HepG2 (cell line): Measurements from ENCODE around the gene COG4. TPM values are rescaled to one million over a fixed set of nuclear protein-coding genes. Genes with fewer than 3 reads are reported as not detected.

Source experiments
- ATAC-seq: fragments of 200-7000 bp; cut with Tn5 transposase; 3 replicates; pipeline ENCODE4 v1.9.1; 2020; ENCODE audit warnings: mild to moderate bottlenecking, moderate library complexity
- BruUV-seq: library from RNA; stranded (reverse); fragments of 400-500 nt; replicated peaks from 2 replicates; lab custom pipeline; 2021; lab: Mats Ljungman, UMichigan
- CTCF ChIA-PET: fragments of 300-600 bp; formaldehyde crosslinking; extraction: SDS; loops from one replicate; lab custom pipeline; 2021; ENCODE audit warnings: low total read pairs, inconsistent platforms, low intra/inter-chr PET ratio; lab: Yijun Ruan, JAX
- POLR2A ChIA-PET: fragments of 350-600 bp; sonication (Branson Sonifier 250); formaldehyde crosslinking; loops from one replicate; lab custom pipeline; 2020; ENCODE audit warnings: antibody characterized with exemption, inconsistent platforms; lab: Yijun Ruan, JAX
- DNase-seq: peaks from one replicate; pipeline ENCODE4 v3.0.0-alpha.2; 2015; ENCODE audit warnings: low spot score
- FAIRE-seq: peaks from 3 replicates; lab custom pipeline; 2011; peaks lifted over from hg19 to GRCh38; lab: Jason Lieb, UNC
- H2AFZ ChIP-seq: one replicate; pipeline ENCODE4 v1.6.1; 2011; ENCODE audit warnings: low read length, inconsistent platforms
- H3K27ac ChIP-seq: fragments of 300-600 bp; 3 replicates; pipeline ENCODE4 v1.8.0; 2011; ENCODE audit warnings: mixed run types, mild to moderate bottlenecking, mixed read lengths, low read length, inconsistent platforms; ENCODE audit not compliant: insufficient read depth; ENCODE audit errors: extremely low read length
- H3K27me3 ChIP-seq, 2 experiments: fragments of 200-600 bp in 1 of 2; 2 replicates in 1 of 2; 3 replicates in 1 of 2; pipeline versions ENCODE4 v1.6.0 to v1.8.0; 2011; ENCODE audit warnings: low read length in 2 of 2, mild to moderate bottlenecking in 2 of 2, moderate library complexity in 2 of 2, inconsistent platforms in 1 of 2; ENCODE audit not compliant: insufficient read depth in 2 of 2, control insufficient read depth in 1 of 2
- H3K36me3 ChIP-seq, 2 experiments: fragments of 200-600 bp in 1 of 2; replicated peaks in 1 of 2; 2 replicates in 1 of 2; 3 replicates in 1 of 2; pipeline versions ENCODE4 v1.5.1 to v1.8.0; 2011; ENCODE audit warnings: low read length in 2 of 2, inconsistent platforms in 1 of 2; ENCODE audit not compliant: insufficient read depth in 2 of 2, control insufficient read depth in 1 of 2
- H3K4me1 ChIP-seq: 2 replicates; pipeline ENCODE4 v1.5.1; 2012; ENCODE audit warnings: low read length, inconsistent platforms; ENCODE audit not compliant: insufficient read depth
- H3K4me2 ChIP-seq: 2 replicates; pipeline ENCODE4 v1.6.0; 2011; ENCODE audit warnings: low read depth, low read length, inconsistent platforms
- H3K4me3 ChIP-seq, 3 experiments: fragments of 200-600 bp in 1 of 3; sonication (generic), shearing (Covaris generic) in 1 of 3; replicated peaks in 1 of 3; 2 replicates each; pipeline ENCODE4 v1.5.1; 2011 to 2016; ENCODE audit warnings: low read length in 3 of 3, inconsistent platforms in 2 of 3, low read depth in 2 of 3, mild to moderate bottlenecking in 2 of 3, control low read depth in 1 of 3, mixed read lengths in 1 of 3; ENCODE audit not compliant: insufficient read depth in 1 of 3
- H3K79me2 ChIP-seq: one replicate; pipeline ENCODE4 v1.6.1; 2011; ENCODE audit warnings: low read length, inconsistent platforms; ENCODE audit not compliant: insufficient read depth
- H3K9ac ChIP-seq: 2 replicates; pipeline ENCODE4 v1.6.0; 2011; ENCODE audit warnings: mild to moderate bottlenecking, low read depth, low read length, inconsistent platforms; ENCODE audit not compliant: insufficient read depth
- H3K9me3 ChIP-seq: 2 replicates; pipeline ENCODE4 v1.5.1; 2012; ENCODE audit warnings: mild to moderate bottlenecking, low read length
- H4K20me1 ChIP-seq: 2 replicates; pipeline ENCODE4 v1.6.0; 2011; ENCODE audit warnings: inconsistent platforms, mild to moderate bottlenecking, low read length, moderate library complexity; ENCODE audit not compliant: insufficient read depth
- GMEB1 ChIP-seq: sonication (generic); formaldehyde crosslinking; IDR thresholded peaks from 2 replicates; pipeline ENCODE4 v1.5.1; 2020; ENCODE audit warnings: missing genetic modification reagents, mild to moderate bottlenecking, borderline replicate concordance
- NCOA5 ChIP-seq: sonication (generic); formaldehyde crosslinking; IDR thresholded peaks from 2 replicates; pipeline ENCODE4 v1.4.0; 2020; ENCODE audit warnings: missing genetic modification reagents
- NCOR1 ChIP-seq: fragments of 200-600 bp; sonication (generic); IDR thresholded peaks from 2 replicates; pipeline ENCODE4 v1.7.0; 2017; ENCODE audit warnings: antibody characterized with exemption, low read length, borderline replicate concordance
- REL ChIP-seq: sonication (generic); formaldehyde crosslinking; conservative IDR thresholded peaks from 2 replicates; pipeline ENCODE4 v1.8.0; 2022; ENCODE audit warnings: mild to moderate bottlenecking, missing genetic modification reagents, moderate library complexity
- SRY ChIP-seq: sonication (generic); formaldehyde crosslinking; IDR thresholded peaks from 2 replicates; pipeline ENCODE4 v1.8.0; 2022; ENCODE audit warnings: mild to moderate bottlenecking, missing genetic modification reagents
- ZNF10 ChIP-seq: sonication (generic); formaldehyde crosslinking; IDR thresholded peaks from 2 replicates; pipeline ENCODE4 v1.4.0; 2020; ENCODE audit warnings: mild to moderate bottlenecking, low read depth, missing genetic modification reagents, borderline replicate concordance
- ZNF550 ChIP-seq: sonication (generic); formaldehyde crosslinking; IDR thresholded peaks from 2 replicates; pipeline ENCODE4 v1.4.0; 2020; ENCODE audit warnings: mild to moderate bottlenecking, missing genetic modification reagents, borderline replicate concordance
- ZNF747 ChIP-seq: sonication (generic); formaldehyde crosslinking; IDR thresholded peaks from 2 replicates; pipeline ENCODE4 v1.8.1; 2023; ENCODE audit warnings: missing genetic modification reagents, mild to moderate bottlenecking, borderline replicate concordance
- WGBS: methylation state at CpG from one replicate; pipeline ENCODE4 v1.1.6; 2017; ENCODE audit warnings: low lambda C conversion rate; 5-methylcytosine and 5-hydroxymethylcytosine counted together
- in situ Hi-C: cut with HindIII; loops from 2 replicates; pipeline ENCODE4 v1.10.0; 2017; ENCODE audit warnings: low pct_unique_long_range_greater_than_20kb; ENCODE audit not compliant: extremely low pct_ligation_motif_present
- intact Hi-C: fragments of 100-400 bp; cut with micrococcal nuclease; formaldehyde crosslinking; loops from one replicate; pipeline ENCODE4 v1.10.0; 2022; ENCODE audit not compliant: unreplicated experiment
- polyA plus RNA-seq, 8 experiments: library from polyadenylated mRNA; depleted of rRNA in 3 of 8; stranded (reverse) in 7 of 8; unstranded in 1 of 8; fragments of >200 nt; fragmentation: Illumina TruSeq in 4 of 8; extraction: Trizol in 4 of 8; gene quantifications; 2 replicates each; pipeline versions ENCODE4 v1.2.1 to v1.2.3, GENCODE V29; 2011 to 2016; ENCODE audit warnings: low read depth in 4 of 8, missing spikeins in 1 of 8, mixed read lengths in 1 of 8; ENCODE audit not compliant: insufficient read depth in 1 of 8
- total RNA-seq, 5 experiments: library from RNA; depleted of rRNA; stranded (reverse); fragments of >200 nt; fragmentation: Illumina TruSeq; extraction: Trizol; gene quantifications; 2 replicates each; pipeline ENCODE4 v1.2.3, GENCODE V29; 2016; ENCODE audit warnings: low read depth in 1 of 5
- TF ChIP-seq, protein P1 (sequence below): sonication (generic); formaldehyde crosslinking; IDR thresholded peaks from 2 replicates; pipeline ENCODE4 v1.5.1; 2020; ENCODE audit warnings: mild to moderate bottlenecking, missing genetic modification reagents, borderline replicate concordance
- TF ChIP-seq, protein P2 (sequence below): sonication (generic); formaldehyde crosslinking; IDR thresholded peaks from 2 replicates; pipeline ENCODE4 v1.4.0; 2020; ENCODE audit warnings: missing genetic modification reagents
- TF ChIP-seq, protein P3 (sequence below): sonication (generic); formaldehyde crosslinking; IDR thresholded peaks from 2 replicates; pipeline ENCODE4 v1.5.0; 2020; ENCODE audit warnings: mild to moderate bottlenecking, missing genetic modification reagents

The COG4 gene
- total and polyA plus RNA-seq, 2 of the 13 experiments (the other 11 are each of a cell fraction or from before 2014, with no cell fraction given): 51.1 to 73.8 TPM

- intact Hi-C loops (no loop called here), in situ Hi-C loops (no loop called here)
- BruUV-seq: no TSS peak
- H3K27ac ChIP-seq: no peak overlapping the region
- no peak overlapping the region for H3K4me3 ChIP-seq
- H4K20me1 ChIP-seq: no peaks in the 10 kb centered on the region
- 87% methylated on average over 5 of the region's 5 CpGs for WGBS
- H3K36me3 ChIP-seq: peaks cover 31 to 57% of the 10 kb centered on the region in 2 experiments
- POLR2A ChIA-PET: interaction anchor here (2.1 kb wide), 1 partner anchor 102 kb away, joined by 6 read pairs; no protein-coding TSS in a partner anchor
- H3K27me3 ChIP-seq: no peaks in the 10 kb centered on the region
- H3K9ac ChIP-seq: no peak overlapping the region
- no peak for ATAC-seq
- no peak overlapping the region for H2AFZ ChIP-seq
- no peaks in the 10 kb centered on the region for H3K9me3 ChIP-seq
- H3K4me1 ChIP-seq: peaks cover 12% of the 10 kb centered on the region
- FAIRE-seq: no peak
- DNase-seq: no peak
- no peaks in the 10 kb centered on the region for H3K79me2 ChIP-seq
- CTCF ChIA-PET: no interaction called here
- no peak overlapping the region for H3K4me2 ChIP-seq
- TF ChIP-seq, protein P1, sequence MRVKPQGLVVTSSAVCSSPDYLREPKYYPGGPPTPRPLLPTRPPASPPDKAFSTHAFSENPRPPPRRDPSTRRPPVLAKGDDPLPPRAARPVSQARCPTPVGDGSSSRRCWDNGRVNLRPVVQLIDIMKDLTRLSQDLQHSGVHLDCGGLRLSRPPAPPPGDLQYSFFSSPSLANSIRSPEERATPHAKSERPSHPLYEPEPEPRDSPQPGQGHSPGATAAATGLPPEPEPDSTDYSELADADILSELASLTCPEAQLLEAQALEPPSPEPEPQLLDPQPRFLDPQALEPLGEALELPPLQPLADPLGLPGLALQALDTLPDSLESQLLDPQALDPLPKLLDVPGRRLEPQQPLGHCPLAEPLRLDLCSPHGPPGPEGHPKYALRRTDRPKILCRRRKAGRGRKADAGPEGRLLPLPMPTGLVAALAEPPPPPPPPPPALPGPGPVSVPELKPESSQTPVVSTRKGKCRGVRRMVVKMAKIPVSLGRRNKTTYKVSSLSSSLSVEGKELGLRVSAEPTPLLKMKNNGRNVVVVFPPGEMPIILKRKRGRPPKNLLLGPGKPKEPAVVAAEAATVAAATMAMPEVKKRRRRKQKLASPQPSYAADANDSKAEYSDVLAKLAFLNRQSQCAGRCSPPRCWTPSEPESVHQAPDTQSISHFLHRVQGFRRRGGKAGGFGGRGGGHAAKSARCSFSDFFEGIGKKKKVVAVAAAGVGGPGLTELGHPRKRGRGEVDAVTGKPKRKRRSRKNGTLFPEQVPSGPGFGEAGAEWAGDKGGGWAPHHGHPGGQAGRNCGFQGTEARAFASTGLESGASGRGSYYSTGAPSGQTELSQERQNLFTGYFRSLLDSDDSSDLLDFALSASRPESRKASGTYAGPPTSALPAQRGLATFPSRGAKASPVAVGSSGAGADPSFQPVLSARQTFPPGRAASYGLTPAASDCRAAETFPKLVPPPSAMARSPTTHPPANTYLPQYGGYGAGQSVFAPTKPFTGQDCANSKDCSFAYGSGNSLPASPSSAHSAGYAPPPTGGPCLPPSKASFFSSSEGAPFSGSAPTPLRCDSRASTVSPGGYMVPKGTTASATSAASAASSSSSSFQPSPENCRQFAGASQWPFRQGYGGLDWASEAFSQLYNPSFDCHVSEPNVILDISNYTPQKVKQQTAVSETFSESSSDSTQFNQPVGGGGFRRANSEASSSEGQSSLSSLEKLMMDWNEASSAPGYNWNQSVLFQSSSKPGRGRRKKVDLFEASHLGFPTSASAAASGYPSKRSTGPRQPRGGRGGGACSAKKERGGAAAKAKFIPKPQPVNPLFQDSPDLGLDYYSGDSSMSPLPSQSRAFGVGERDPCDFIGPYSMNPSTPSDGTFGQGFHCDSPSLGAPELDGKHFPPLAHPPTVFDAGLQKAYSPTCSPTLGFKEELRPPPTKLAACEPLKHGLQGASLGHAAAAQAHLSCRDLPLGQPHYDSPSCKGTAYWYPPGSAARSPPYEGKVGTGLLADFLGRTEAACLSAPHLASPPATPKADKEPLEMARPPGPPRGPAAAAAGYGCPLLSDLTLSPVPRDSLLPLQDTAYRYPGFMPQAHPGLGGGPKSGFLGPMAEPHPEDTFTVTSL (CRISPR knock-in tag): no peak
- no peak for TF ChIP-seq ZNF550 (CRISPR knock-in tag)
- no peak for TF ChIP-seq REL (CRISPR knock-in tag)
- TF ChIP-seq GMEB1 (CRISPR knock-in tag): no peak
- TF ChIP-seq SRY (CRISPR knock-in tag): no peak
- TF ChIP-seq, protein P2, sequence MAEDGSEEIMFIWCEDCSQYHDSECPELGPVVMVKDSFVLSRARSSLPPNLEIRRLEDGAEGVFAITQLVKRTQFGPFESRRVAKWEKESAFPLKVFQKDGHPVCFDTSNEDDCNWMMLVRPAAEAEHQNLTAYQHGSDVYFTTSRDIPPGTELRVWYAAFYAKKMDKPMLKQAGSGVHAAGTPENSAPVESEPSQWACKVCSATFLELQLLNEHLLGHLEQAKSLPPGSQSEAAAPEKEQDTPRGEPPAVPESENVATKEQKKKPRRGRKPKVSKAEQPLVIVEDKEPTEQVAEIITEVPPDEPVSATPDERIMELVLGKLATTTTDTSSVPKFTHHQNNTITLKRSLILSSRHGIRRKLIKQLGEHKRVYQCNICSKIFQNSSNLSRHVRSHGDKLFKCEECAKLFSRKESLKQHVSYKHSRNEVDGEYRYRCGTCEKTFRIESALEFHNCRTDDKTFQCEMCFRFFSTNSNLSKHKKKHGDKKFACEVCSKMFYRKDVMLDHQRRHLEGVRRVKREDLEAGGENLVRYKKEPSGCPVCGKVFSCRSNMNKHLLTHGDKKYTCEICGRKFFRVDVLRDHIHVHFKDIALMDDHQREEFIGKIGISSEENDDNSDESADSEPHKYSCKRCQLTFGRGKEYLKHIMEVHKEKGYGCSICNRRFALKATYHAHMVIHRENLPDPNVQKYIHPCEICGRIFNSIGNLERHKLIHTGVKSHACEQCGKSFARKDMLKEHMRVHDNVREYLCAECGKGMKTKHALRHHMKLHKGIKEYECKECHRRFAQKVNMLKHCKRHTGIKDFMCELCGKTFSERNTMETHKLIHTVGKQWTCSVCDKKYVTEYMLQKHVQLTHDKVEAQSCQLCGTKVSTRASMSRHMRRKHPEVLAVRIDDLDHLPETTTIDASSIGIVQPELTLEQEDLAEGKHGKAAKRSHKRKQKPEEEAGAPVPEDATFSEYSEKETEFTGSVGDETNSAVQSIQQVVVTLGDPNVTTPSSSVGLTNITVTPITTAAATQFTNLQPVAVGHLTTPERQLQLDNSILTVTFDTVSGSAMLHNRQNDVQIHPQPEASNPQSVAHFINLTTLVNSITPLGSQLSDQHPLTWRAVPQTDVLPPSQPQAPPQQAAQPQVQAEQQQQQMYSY (CRISPR knock-in tag): no peak
- no peak for TF ChIP-seq ZNF10
- TF ChIP-seq NCOR1: no peak
- TF ChIP-seq NCOA5 (CRISPR knock-in tag): no peak
- TF ChIP-seq ZNF747 (CRISPR knock-in tag): no peak
- TF ChIP-seq, protein P3, sequence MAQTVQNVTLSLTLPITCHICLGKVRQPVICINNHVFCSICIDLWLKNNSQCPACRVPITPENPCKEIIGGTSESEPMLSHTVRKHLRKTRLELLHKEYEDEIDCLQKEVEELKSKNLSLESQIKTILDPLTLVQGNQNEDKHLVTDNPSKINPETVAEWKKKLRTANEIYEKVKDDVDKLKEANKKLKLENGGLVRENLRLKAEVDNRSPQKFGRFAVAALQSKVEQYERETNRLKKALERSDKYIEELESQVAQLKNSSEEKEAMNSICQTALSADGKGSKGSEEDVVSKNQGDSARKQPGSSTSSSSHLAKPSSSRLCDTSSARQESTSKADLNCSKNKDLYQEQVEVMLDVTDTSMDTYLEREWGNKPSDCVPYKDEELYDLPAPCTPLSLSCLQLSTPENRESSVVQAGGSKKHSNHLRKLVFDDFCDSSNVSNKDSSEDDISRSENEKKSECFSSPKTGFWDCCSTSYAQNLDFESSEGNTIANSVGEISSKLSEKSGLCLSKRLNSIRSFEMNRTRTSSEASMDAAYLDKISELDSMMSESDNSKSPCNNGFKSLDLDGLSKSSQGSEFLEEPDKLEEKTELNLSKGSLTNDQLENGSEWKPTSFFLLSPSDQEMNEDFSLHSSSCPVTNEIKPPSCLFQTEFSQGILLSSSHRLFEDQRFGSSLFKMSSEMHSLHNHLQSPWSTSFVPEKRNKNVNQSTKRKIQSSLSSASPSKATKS (CRISPR knock-in tag): no peak
Observed at GRCh38 chr16:70483426-70483825, 39.9 kb downstream of the COG4 start.
